Adrenal gland (tissue), 12 donors: ENCODE data around the gene B3GLCT. TPM values are rescaled to one million over a fixed set of nuclear protein-coding genes. Genes with fewer than 3 reads are reported as not detected.

Experiments used
- DNase-seq, 7 donors: peaks; one replicate each; pipeline ENCODE4 v3.0.0-alpha.2; 2019 to 2020
- H3K27ac ChIP-seq, 5 donors: fragments of 200-600 bp; sonication (generic) in 4 of 5; 1 replicate in 3 of 5; 2 replicates in 2 of 5; pipeline versions ENCODE4 v1.5.1 to v1.8.0; 2016 to 2020; ENCODE audit warnings: mild to moderate bottlenecking in 1 of 5
- H3K27me3 ChIP-seq: fragments of 200-600 bp; 2 replicates; pipeline ENCODE4 v1.8.0; 2021
- H3K36me3 ChIP-seq, 2 donors: fragments of 200-600 bp; replicated peaks in 1 of 2; 1 replicate in 1 of 2; 2 replicates in 1 of 2; pipeline versions ENCODE4 v1.5.1 to v1.8.0; 2018 to 2022
- H3K4me1 ChIP-seq, 2 donors: fragments of 200-600 bp; replicated peaks in 1 of 2; 1 replicate in 1 of 2; 2 replicates in 1 of 2; pipeline versions ENCODE4 v1.5.1 to v1.8.0; 2018 to 2021
- H3K4me3 ChIP-seq, 4 donors: fragments of 200-600 bp; sonication (generic) in 3 of 4; one replicate each; pipeline ENCODE4 v1.5.1; 2016 to 2018
- H3K9me3 ChIP-seq, 3 donors: fragments of 200-600 bp; sonication (generic) in 1 of 3; replicated peaks in 1 of 3; 1 replicate in 2 of 3; 2 replicates in 1 of 3; pipeline versions ENCODE4 v1.5.1 to v1.8.0; 2016 to 2021
- POLR2A ChIP-seq, 2 donors: fragments of 450-650 bp; IDR thresholded peaks; one replicate each; pipeline ENCODE4 v1.6.1; 2017; ENCODE audit warnings: antibody characterized with exemption in 2 of 2, mild to moderate bottlenecking in 2 of 2, moderate library complexity in 1 of 2
- WGBS, 4 donors: extraction: QIAGEN DNeasy Blood & Tissue Kit in 2 of 4; methylation state at CpG; one replicate each; pipeline versions ENCODE4 v1.1.5 to v1.1.7; 2013 to 2017; 5-methylcytosine and 5-hydroxymethylcytosine counted together
- intact Hi-C, 2 donors: fragments of 100-400 bp; cut with DNase I; formaldehyde crosslinking; loops; one replicate each; pipeline versions ENCODE4 v1.14.1 to v1.15.0; 2022 to 2023
- polyA plus RNA-seq, 3 donors: library from polyadenylated mRNA; stranded (reverse); fragments of 200-250 nt in 2 of 3; fragments of 350-450 nt in 1 of 3; fragmentation: Illumina TruSeq in 1 of 3; extraction: RNeasy Lipid Tissue Mini Kit (QIAGEN cat#74804) in 1 of 3; gene quantifications; one replicate each; pipeline ENCODE4 v1.2.3, GENCODE V29; 2013 to 2014
- total RNA-seq, 9 donors: library from RNA; depleted of rRNA in 4 of 9; stranded (reverse); fragments of >200 nt in 4 of 9; fragments of 120-200 nt in 1 of 9; fragmentation: NEBNext Ultra II Directional in 1 of 9; extraction: Animal tissue kit (Norgen Biotek cat#: 25700) in 1 of 9; gene quantifications; one replicate each; pipeline versions ENCODE4 v1.1.0 to v1.2.4, GENCODE V29; 2013 to 2023
- TF ChIP-seq, protein P1 (sequence below), 6 experiments: fragments of 450-650 bp in 4 of 6; fragments of 200-600 bp in 2 of 6; sonication (generic) in 1 of 6; IDR thresholded peaks; 1 replicate in 5 of 6; 2 replicates in 1 of 6; pipeline versions ENCODE4 v1.5.1 to v1.8.0; 2016 to 2021; ENCODE audit warnings: antibody characterized with exemption in 6 of 6, mild to moderate bottlenecking in 2 of 6, moderate library complexity in 1 of 6
- donor health status: healthy with polysubstance abuse.
- donor health status: Bipolar disorder and iron deficiency.
- donor health status: DM: yes; HTN: yes; CAD: no.
- donor health status: DM: no; HTN: no; CAD: no.
- donor health status: DM: no; HTN: no; CAD: no.
- donor health status: DM: yes; HTN: yes; CAD: no.

The B3GLCT gene
- total and polyA plus RNA-seq, 12 donors = 1.9 to 6.4 (median 3.5) TPM

DNA sequence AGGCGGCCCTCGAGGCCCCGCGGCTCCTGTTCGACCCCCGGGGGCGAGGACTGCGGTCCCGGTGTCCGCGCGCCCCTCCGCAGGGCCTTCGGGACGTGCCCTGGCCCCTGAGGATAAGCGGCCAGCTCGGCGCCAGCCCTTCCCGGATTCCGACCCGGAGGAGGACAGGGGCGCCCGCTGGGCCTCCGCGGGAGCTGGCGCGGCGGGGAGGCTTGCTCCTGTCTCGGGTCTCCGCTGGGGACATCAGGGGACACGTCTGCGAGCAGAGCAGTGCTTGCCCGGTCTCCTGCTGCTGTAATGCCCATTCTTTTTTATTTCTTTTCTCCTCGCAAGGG is 829 bp downstream of the B3GLCT start:
- H3K27ac ChIP-seq = peak overlapping the region; percentile 65 to 99 (median 93)
- intact Hi-C loops = loop anchor here in 1 of 2 donors (5.0 kb wide), 1 partner anchor 38 kb away; the partner anchor contains the start of gene HSPH1
- H3K36me3 ChIP-seq = no peaks in the 10 kb centered on the region
- peak in 1 of 2 donors; percentile 1 for TF ChIP-seq POLR2A (IDR thresholded peaks at IDR 0.05)
- TF ChIP-seq, protein P1, sequence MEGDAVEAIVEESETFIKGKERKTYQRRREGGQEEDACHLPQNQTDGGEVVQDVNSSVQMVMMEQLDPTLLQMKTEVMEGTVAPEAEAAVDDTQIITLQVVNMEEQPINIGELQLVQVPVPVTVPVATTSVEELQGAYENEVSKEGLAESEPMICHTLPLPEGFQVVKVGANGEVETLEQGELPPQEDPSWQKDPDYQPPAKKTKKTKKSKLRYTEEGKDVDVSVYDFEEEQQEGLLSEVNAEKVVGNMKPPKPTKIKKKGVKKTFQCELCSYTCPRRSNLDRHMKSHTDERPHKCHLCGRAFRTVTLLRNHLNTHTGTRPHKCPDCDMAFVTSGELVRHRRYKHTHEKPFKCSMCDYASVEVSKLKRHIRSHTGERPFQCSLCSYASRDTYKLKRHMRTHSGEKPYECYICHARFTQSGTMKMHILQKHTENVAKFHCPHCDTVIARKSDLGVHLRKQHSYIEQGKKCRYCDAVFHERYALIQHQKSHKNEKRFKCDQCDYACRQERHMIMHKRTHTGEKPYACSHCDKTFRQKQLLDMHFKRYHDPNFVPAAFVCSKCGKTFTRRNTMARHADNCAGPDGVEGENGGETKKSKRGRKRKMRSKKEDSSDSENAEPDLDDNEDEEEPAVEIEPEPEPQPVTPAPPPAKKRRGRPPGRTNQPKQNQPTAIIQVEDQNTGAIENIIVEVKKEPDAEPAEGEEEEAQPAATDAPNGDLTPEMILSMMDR (IDR thresholded peaks at IDR 0.05) = no peak
- peaks cover 11 to 16% of the 10 kb centered on the region in 2 donors for H3K4me1 ChIP-seq
- no peaks in the 10 kb centered on the region for H3K9me3 ChIP-seq
- DNase-seq = peak; percentile 51 to 64 (median 59)
- WGBS, 4 donors = 0 to 1% (median 0%) methylated on average over 15 to 34 of the region's 34 CpGs
- no peaks in the 10 kb centered on the region for H3K27me3 ChIP-seq
- peak overlapping the region; percentile 38 to 64 (median 46) for H3K4me3 ChIP-seq

- H3K36me3 ChIP-seq = no peaks in the 10 kb centered on the region
- TF ChIP-seq, protein P1 (IDR thresholded peaks at IDR 0.05) = no peak
- no peak for TF ChIP-seq POLR2A (IDR thresholded peaks at IDR 0.05)
- peaks cover 11 to 16% of the 10 kb centered on the region in 2 donors for H3K4me1 ChIP-seq
- H3K27me3 ChIP-seq = no peaks in the 10 kb centered on the region
- intact Hi-C loops = loop anchor here in 1 of 2 donors (5.0 kb wide), 1 partner anchor 39 kb away; the partner anchor contains the start of gene HSPH1
- peak overlapping the region in 2 of 4 donors; percentile 48 to 64 for H3K4me3 ChIP-seq
- H3K27ac ChIP-seq = peak overlapping the region in 2 of 5 donors; percentile 0 to 94
- 21 to 36% (median 29%) methylated on average over 7 of the region's 7 CpGs for WGBS, 4 donors
- no peaks in the 10 kb centered on the region for H3K9me3 ChIP-seq
- peak in 4 of 7 donors; percentile 44 to 74 (median 52) for DNase-seq
Observed at GRCh38 chr13:31201341-31202031, 1.7 kb downstream of the B3GLCT start.

DNA sequence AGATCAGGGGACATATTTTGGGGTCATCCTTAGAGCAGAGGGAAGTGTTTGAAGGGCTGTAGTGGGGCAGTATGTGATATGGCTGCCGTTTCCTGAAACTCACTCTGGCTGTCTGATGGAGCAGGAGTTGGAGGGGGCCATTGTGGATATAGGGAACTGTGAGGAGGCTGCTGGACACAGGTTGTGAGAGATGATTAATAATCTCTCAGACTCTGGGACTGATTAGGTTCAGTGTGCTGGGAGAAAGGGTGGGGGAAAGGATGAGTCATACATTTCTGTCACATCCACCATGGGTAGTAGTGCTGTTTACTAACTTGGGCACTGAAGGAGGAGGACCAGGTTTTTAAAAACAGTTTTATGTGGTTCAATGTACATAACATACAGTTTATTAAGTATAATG is 4.8 kb downstream of the B3GLCT start:
- no peak overlapping the region for H3K4me3 ChIP-seq
- no peak overlapping the region for H3K27ac ChIP-seq
- no peaks in the 10 kb centered on the region for H3K9me3 ChIP-seq
- intact Hi-C loops = loop anchor here in 1 of 2 donors (5.0 kb wide), 1 partner anchor 42 kb away; the partner anchor contains the start of gene HSPH1
- H3K36me3 ChIP-seq = no peaks in the 10 kb centered on the region
- WGBS, 4 donors = 64 to 100% (median 81%) methylated on average over 1 of the region's 1 CpG
- H3K4me1 ChIP-seq = peaks cover 11 to 20% of the 10 kb centered on the region in 2 donors
- TF ChIP-seq, protein P1 (IDR thresholded peaks at IDR 0.05) = no peak
- no peak for TF ChIP-seq POLR2A (IDR thresholded peaks at IDR 0.05)
- no peaks in the 10 kb centered on the region for H3K27me3 ChIP-seq
- DNase-seq = no peak

GRCh38 chr13:31207661-31208552 is 8.1 kb downstream of the B3GLCT start:
- H3K27me3 ChIP-seq = no peaks in the 10 kb centered on the region
- no peaks in the 10 kb centered on the region for H3K9me3 ChIP-seq
- no peaks in the 10 kb centered on the region for H3K36me3 ChIP-seq
- WGBS, 4 donors = 54 to 63% (median 55%) methylated on average over 15 of the region's 15 CpGs
- intact Hi-C loops = no loop called here
- peaks cover 0 to 18% of the 10 kb centered on the region in 2 donors for H3K4me1 ChIP-seq
- no peak overlapping the region for H3K27ac ChIP-seq
- no peak for TF ChIP-seq POLR2A (IDR thresholded peaks at IDR 0.05)
- TF ChIP-seq, protein P1 (IDR thresholded peaks at IDR 0.05) = no peak
- peak in 3 of 7 donors; percentile 23 to 37 (median 26) for DNase-seq
- H3K4me3 ChIP-seq = no peak overlapping the region
